OCI-LY7 (cell line): Measurements from ENCODE around the gene SLC16A1. TPM values are rescaled to one million over a fixed set of nuclear protein-coding genes. Genes with fewer than 3 reads are reported as not detected.

Source experiments
- BruUV-seq: library from RNA; stranded (reverse); fragments of 400-500 nt; replicated peaks from 2 replicates; lab custom pipeline; 2021; lab: Mats Ljungman, UMichigan
- CTCF ChIA-PET: fragments of 300-600 bp; sonication (Branson Sonifier 250); formaldehyde crosslinking; loops from one replicate; lab custom pipeline; 2022; ENCODE audit warnings: antibody characterized with exemption; ENCODE audit not compliant: unreplicated experiment; lab: Charles Lee
- POLR2A ChIA-PET: fragments of 300-600 bp; sonication (Branson Sonifier 250); formaldehyde crosslinking; loops from one replicate; lab custom pipeline; 2022; ENCODE audit warnings: antibody characterized with exemption; lab: Charles Lee
- DNase-seq: peaks from one replicate; pipeline ENCODE4 v3.0.0-alpha.2; 2015; ENCODE audit warnings: low spot score
- H2AFZ ChIP-seq: fragments of 200-600 bp; sonication (generic), shearing (Covaris generic); 2 replicates; pipeline ENCODE4 v1.6.1; 2014; ENCODE audit warnings: mild to moderate bottlenecking, antibody characterized with exemption, low read length, moderate library complexity
- H3K27ac ChIP-seq: fragments of 200-600 bp; sonication (generic); 2 replicates; pipeline ENCODE4 v1.5.1; 2014; ENCODE audit warnings: mixed run types, low read depth, mild to moderate bottlenecking, moderate library complexity, low read length, inconsistent platforms; ENCODE audit not compliant: poor library complexity, severe bottlenecking
- H3K36me3 ChIP-seq: fragments of 200-600 bp; sonication (generic); 2 replicates; pipeline ENCODE4 v1.6.1; 2014; ENCODE audit warnings: mild to moderate bottlenecking, antibody characterized with exemption, low read length, moderate library complexity, mixed read lengths; ENCODE audit not compliant: insufficient read depth
- H3K4me1 ChIP-seq: fragments of 200-600 bp; sonication (generic); 2 replicates; pipeline ENCODE4 v1.5.1; 2014; ENCODE audit warnings: mild to moderate bottlenecking, low read length; ENCODE audit not compliant: insufficient read depth, poor library complexity, severe bottlenecking
- H3K4me2 ChIP-seq: fragments of 200-600 bp; sonication (generic); 2 replicates; pipeline ENCODE4 v1.6.1; 2014; ENCODE audit warnings: mild to moderate bottlenecking, low read length
- H3K4me3 ChIP-seq: fragments of 200-600 bp; sonication (generic); 2 replicates; pipeline ENCODE4 v1.5.1; 2014; ENCODE audit warnings: mild to moderate bottlenecking, low read depth, low read length; ENCODE audit not compliant: poor library complexity, severe bottlenecking
- H3K79me2 ChIP-seq: fragments of 200-600 bp; sonication (generic); 2 replicates; pipeline ENCODE4 v1.6.1; 2016; ENCODE audit warnings: low read depth, mild to moderate bottlenecking, low read length, moderate library complexity, mixed read lengths; ENCODE audit not compliant: insufficient read depth
- H3K9me2 ChIP-seq: fragments of 200-600 bp; sonication (generic); 2 replicates; pipeline ENCODE4 v1.6.1; 2016; ENCODE audit warnings: mild to moderate bottlenecking, low read length, mixed read lengths; ENCODE audit not compliant: insufficient read depth
- H3K9me3 ChIP-seq: fragments of 200-600 bp; sonication (generic); 2 replicates; pipeline ENCODE4 v1.6.1; 2014; ENCODE audit warnings: mild to moderate bottlenecking, mixed run types, low read length, mixed read lengths
- H4K20me1 ChIP-seq: fragments of 200-600 bp; sonication (generic); 2 replicates; pipeline ENCODE4 v1.6.1; 2014; ENCODE audit warnings: mild to moderate bottlenecking, antibody characterized with exemption, low read length, moderate library complexity, mixed read lengths; ENCODE audit not compliant: insufficient read depth
- EZH2phosphoT487 ChIP-seq: fragments of 200-600 bp; sonication (generic); IDR thresholded peaks from 2 replicates; pipeline ENCODE4 v1.6.1; 2018; ENCODE audit warnings: low read depth, borderline replicate concordance, mild to moderate bottlenecking, mixed run types, antibody characterized with exemption, low read length, moderate library complexity, mixed read lengths
- intact Hi-C: fragments of 100-400 bp; cut with micrococcal nuclease; formaldehyde crosslinking; loops from one replicate; pipeline ENCODE4 v1.10.0; 2022; ENCODE audit not compliant: unreplicated experiment
- total RNA-seq, 2 experiments: library from RNA; depleted of rRNA in 1 of 2; stranded (reverse); fragments of >200 nt in 1 of 2; shearing (Covaris generic) in 1 of 2; gene quantifications; 2 replicates each; pipeline ENCODE4 v1.2.3, GENCODE V29; 2014 to 2022
- TF ChIP-seq, protein P1 (sequence below): fragments of 200-600 bp; sonication (generic); conservative IDR thresholded peaks from 2 replicates; pipeline ENCODE4 v1.5.1; 2014; ENCODE audit warnings: mild to moderate bottlenecking, antibody characterized with exemption, low read length, moderate library complexity, mixed read lengths

The SLC16A1 gene
- total RNA-seq, 2 experiments from 2014 or later, result 56.1 to 67.8 TPM

DNA sequence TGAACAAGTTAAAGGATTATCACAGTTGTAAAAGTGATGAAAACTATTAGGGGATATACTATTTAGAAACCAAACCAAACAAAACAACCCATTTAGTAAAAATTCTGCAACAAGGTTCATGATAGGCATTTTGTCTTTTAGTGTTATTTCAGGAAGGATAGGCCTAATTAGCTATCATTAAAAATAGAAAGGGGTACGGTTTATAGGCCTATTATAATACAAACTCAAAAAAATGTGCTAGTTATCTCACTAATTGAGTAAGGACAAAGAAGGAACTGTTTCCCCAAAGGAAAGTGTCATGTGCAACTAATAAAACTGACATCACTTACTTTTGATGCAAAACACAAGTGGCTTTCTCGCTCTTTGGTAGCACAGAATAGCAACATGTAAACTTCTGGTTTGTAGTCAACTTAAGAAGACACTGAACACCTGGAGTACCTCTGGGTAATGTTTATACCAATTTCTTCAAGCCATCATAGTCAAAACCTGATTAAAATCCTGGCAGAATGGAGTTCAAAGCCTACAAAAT lies 28.5 kb downstream of the SLC16A1 start:
- TF ChIP-seq EZH2phosphoT487, result no peak
- TF ChIP-seq, protein P1, sequence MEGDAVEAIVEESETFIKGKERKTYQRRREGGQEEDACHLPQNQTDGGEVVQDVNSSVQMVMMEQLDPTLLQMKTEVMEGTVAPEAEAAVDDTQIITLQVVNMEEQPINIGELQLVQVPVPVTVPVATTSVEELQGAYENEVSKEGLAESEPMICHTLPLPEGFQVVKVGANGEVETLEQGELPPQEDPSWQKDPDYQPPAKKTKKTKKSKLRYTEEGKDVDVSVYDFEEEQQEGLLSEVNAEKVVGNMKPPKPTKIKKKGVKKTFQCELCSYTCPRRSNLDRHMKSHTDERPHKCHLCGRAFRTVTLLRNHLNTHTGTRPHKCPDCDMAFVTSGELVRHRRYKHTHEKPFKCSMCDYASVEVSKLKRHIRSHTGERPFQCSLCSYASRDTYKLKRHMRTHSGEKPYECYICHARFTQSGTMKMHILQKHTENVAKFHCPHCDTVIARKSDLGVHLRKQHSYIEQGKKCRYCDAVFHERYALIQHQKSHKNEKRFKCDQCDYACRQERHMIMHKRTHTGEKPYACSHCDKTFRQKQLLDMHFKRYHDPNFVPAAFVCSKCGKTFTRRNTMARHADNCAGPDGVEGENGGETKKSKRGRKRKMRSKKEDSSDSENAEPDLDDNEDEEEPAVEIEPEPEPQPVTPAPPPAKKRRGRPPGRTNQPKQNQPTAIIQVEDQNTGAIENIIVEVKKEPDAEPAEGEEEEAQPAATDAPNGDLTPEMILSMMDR, result no peak
- Histone ChIP-seq H3K36me3 (peaks cover 77% of the 10 kb centered on the region), H3K9me3 (no peaks in the 10 kb centered on the region), H3K4me2 (no peak overlapping the region), H4K20me1 (peaks cover 3% of the 10 kb centered on the region; the same call in 1 of the 2 replicates), H3K4me3 (no peak overlapping the region), H3K9me2 (no peaks in the 10 kb centered on the region), H3K27ac (no peak overlapping the region), H2AFZ (no peak overlapping the region), H3K79me2 (peaks cover 44% of the 10 kb centered on the region; the same call in 1 of the 2 replicates), H3K4me1 (peaks cover 11% of the 10 kb centered on the region)
- no peak for DNase-seq
- CTCF ChIA-PET, result no interaction called here
- intact Hi-C loops, result no loop called here
- POLR2A ChIA-PET, result interaction anchor here (0.6 to 1.3 kb wide), 2 partner anchors 9 to 19 kb away, joined by 3 read pairs; no protein-coding TSS in a partner anchor
- no TSS peak for BruUV-seq

GRCh38 chr1:112926858-112927257 lies 29.1 kb downstream of the SLC16A1 start:
- Histone ChIP-seq H3K36me3 (peaks cover 77% of the 10 kb centered on the region), H3K9me2 (no peaks in the 10 kb centered on the region), H2AFZ (no peak overlapping the region), H3K4me2 (no peak overlapping the region), H3K4me3 (no peak overlapping the region), H3K9me3 (no peaks in the 10 kb centered on the region), H3K79me2 (peaks cover 37% of the 10 kb centered on the region; the same call in 1 of the 2 replicates), H3K4me1 (peaks cover 11% of the 10 kb centered on the region), H3K27ac (no peak overlapping the region), H4K20me1 (peaks cover 3% of the 10 kb centered on the region; the same call in 1 of the 2 replicates)
- ChIA-PET POLR2A (interaction anchor here (0.6 kb wide), 1 partner anchor 10 kb away, joined by 3 read pairs; no protein-coding TSS in a partner anchor), CTCF (no interaction called here)
- no peak for DNase-seq
- TF ChIP-seq, protein P1, result no peak
- no peak for TF ChIP-seq EZH2phosphoT487
- BruUV-seq, result no TSS peak
- intact Hi-C loops, result no loop called here

DNA sequence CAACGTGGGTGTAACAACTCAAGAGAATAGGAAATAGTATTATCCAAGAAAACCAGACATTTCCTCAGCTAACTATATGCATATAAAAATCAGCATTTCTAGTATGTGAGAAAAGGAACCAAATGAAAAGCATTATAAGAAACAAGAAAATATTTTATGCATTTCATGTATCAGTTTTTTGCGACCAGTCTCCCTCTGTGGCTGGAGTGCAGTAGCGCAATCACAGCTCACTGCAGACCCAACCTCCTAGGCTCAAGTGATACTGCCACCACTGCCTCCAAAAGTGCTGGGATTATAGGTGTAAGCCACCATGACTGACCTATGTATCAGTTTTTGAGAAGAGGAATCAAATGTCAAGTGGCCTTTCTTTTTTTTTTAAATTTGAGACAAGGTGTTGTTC lies 31.0 kb downstream of the SLC16A1 start:
- peaks cover 19% of the 10 kb centered on the region; the same call in 1 of the 2 replicates for H3K79me2 ChIP-seq
- no peaks in the 10 kb centered on the region for H3K9me3 ChIP-seq
- H3K4me3 ChIP-seq, result no peak overlapping the region
- H3K4me1 ChIP-seq, result peaks cover 11% of the 10 kb centered on the region
- BruUV-seq, result no TSS peak
- DNase-seq, result no peak
- no peak overlapping the region for H3K27ac ChIP-seq
- TF ChIP-seq, protein P1, result no peak
- TF ChIP-seq EZH2phosphoT487, result no peak
- ChIA-PET POLR2A (interaction anchor here (1.4 kb wide), 1 partner anchor 10 kb away, joined by 4 read pairs; no protein-coding TSS in a partner anchor), CTCF (no interaction called here)
- H4K20me1 ChIP-seq, result peaks cover 3% of the 10 kb centered on the region; the same call in 1 of the 2 replicates
- no peak overlapping the region for H2AFZ ChIP-seq
- H3K9me2 ChIP-seq, result no peaks in the 10 kb centered on the region
- no peak overlapping the region for H3K4me2 ChIP-seq
- intact Hi-C loops, result no loop called here
- peaks cover 92% of the 10 kb centered on the region for H3K36me3 ChIP-seq
